HG03439 (cell line): ENCODE data around the gene BNIP2.
"Not testable (repeated sequence)": the region's sequence is repeated elsewhere in the genome, so short reads cannot be mapped to it uniquely, and the experiment has no call there.

Source experiments
- ATAC-seq: cut with Tn5 transposase; IDR thresholded peaks from one replicate; pipeline ENCODE4 v1.9.1; 2021; ENCODE audit warnings: mild to moderate bottlenecking, moderate library complexity; ENCODE audit not compliant: unreplicated experiment

The BNIP2 gene

DNA sequence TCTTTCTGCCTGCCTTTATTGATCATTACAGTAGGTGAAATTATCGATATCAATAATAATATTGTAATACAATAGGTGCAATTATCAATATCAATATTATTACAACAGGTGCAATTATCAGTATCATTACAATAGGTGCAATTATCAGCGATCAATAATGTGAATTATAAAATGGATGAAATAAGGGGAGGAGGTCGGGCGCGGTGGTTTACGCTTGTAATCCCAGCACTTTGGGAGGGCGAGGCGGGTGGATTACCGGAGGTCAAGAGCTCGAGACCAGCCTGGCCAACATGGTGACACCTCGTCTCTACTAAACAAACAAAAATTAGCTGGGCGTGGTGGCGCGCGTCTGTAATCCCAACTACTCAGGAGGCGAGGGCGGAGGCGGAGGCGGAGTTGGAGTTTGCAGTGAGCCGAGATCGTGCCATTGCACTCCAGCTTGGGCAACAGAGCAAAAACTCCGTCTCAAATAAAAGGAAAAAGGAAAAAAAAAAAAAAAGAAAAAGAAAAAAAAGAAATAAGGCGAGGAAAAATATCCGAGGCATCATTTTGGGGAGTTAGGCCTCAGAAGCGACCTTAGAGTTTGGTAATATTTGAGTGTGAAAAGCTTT, 611 bp upstream of the BNIP2 start:
- no peak for ATAC-seq

GRCh38 chr15:59688423-59688781, 718 bp downstream of the BNIP2 start:
- no peak for ATAC-seq

DNA sequence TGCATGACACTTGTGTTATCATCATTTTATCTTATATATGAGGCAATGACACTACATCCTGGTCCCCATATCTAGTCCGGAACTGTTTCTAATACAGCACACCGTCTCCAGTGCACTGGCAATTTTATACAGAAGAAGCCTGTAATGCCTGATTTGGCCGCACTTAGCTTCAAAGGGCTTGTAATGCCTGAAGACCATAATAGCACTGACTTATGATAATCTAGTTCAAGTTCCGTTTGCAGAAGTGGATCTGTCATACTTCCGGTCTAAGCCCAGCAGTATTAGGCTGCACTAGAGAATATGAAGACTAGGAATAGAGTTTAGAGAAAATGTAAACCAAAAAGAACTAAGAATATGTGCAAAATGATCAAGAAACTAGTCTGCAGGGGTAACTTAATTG, 1.3 kb downstream of the BNIP2 start:
- ATAC-seq = no peak

DNA sequence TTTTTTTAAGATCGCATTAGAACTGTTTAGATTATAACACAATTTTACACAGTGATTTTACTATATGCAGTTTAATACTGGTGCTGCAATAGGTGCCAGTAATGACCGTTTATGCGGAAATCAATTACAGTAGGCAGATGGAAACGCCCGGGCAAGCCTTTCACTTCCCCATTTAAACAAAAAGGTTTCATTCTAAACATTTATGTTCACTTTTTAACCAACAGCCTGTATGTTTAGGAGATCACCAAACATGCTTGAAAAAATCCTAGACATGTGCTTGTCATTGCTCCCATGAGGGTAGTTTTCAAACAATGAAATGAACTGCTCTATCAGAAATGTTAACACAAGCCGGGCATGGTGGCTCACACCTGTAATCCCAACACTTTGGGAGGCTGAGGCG, 2.7 kb downstream of the BNIP2 start:
- ATAC-seq = no peak

- ATAC-seq = no peak
Observed at GRCh38 chr15:59685737-59686297, 3.3 kb downstream of the BNIP2 start.

- ATAC-seq = no peak
Observed at GRCh38 chr15:59680870-59681269, 8.2 kb downstream of the BNIP2 start.

- no peak for ATAC-seq
Observed at GRCh38 chr15:59680346-59680745, 8.8 kb downstream of the BNIP2 start.

GRCh38 chr15:59678620-59679019, 10.5 kb downstream of the BNIP2 start:
- no peak for ATAC-seq

DNA sequence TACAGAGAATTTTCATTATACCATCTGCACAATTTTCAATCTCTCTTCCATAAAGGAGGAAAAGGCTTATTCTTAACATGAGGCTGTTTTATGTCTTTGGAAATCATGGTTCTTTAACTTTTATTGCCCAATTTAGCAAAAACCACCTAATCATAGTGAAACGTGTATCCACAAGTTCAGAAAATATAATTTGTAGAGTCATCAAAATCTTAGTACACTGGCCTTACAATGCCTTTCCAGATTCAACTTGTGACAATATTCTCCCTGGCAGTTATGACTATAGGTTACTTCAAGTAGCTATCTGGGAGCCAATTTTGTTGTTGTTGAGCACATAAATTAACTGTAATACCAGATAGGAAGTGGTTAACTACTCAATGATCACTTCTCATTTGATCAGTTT, 10.9 kb downstream of the BNIP2 start:
- no peak for ATAC-seq

GRCh38 chr15:59676565-59676964, 12.6 kb downstream of the BNIP2 start:
- no peak for ATAC-seq

GRCh38 chr15:59674361-59674877, 14.7 kb downstream of the BNIP2 start:
- ATAC-seq = no peak

DNA sequence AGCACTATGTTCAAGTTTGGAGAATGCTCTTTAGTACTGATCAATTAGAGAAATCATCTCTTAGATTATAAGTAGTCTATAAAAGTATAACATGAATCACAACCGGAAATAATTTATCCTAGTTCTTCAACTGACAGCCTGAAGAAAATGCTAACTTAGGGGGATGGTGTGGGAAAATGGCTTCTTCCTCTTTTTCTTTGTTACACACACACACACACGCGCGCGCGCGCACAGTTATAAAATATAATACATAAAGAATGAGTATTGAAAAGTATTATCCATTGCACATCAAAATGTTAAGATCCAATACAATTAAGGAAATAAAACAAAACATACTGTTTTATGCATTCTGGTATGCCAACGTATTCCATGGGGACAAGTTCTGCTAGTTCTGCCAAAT, 20.6 kb downstream of the BNIP2 start:
- no peak for ATAC-seq

GRCh38 chr15:59662260-59662659, 26.9 kb downstream of the BNIP2 start:
- no peak for ATAC-seq

DNA sequence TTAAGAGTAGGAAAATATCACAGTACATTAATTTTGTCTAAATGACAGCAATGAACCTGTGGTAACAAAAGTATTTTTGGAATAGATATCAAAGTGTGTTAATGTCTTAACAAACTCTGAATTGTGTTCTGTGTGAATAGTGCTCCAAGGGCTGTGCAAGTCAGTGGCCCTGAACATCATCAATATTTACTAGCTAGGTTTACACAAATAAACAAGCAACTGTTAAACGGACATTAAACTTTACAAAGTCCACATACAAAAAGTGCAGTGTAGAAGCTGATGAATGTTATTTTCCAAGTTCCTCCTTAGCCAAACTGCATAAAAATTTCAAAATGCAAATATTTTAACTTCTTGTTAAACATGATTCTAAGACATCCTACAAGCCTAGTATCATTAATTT, 29.8 kb downstream of the BNIP2 start:
- no peak for ATAC-seq

- peak; percentile 13 for ATAC-seq
Observed at GRCh38 chr15:59657635-59658125, 31.4 kb downstream of the BNIP2 start.

GRCh38 chr15:59656897-59657634, 32.1 kb downstream of the BNIP2 start, which contains the start of gene GTF2A2:
Gene GTF2A2 (minus strand): TSS chr15:59657515. CDS start chr15:59652277, 5,238 bp downstream.
- ATAC-seq = peak; percentile 98

GRCh38 chr15:59654046-59654445, 35.1 kb downstream of the BNIP2 start:
- ATAC-seq = no peak

- no peak for ATAC-seq
Observed at GRCh38 chr15:59649603-59650002, 39.5 kb downstream of the BNIP2 start.

DNA sequence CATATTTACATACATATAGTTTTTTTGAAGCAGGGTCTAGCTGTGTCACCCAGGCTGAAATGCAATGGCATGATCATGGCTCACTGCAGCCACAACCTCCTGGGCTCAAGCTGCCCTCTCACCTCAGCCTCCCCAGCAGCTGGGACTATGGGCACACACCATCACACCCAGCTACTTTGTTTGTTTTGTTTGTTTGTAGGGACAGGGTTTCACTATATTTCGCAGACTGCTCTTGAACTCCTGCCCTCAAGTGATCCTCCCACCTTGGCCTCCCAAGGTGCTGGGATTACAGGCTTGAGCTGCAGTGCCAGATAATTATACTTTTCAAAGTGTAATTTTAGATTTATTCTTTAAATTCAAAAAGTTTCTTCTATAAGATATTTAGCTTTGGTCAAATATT, 42.0 kb downstream of the BNIP2 start:
- ATAC-seq = no peak

DNA sequence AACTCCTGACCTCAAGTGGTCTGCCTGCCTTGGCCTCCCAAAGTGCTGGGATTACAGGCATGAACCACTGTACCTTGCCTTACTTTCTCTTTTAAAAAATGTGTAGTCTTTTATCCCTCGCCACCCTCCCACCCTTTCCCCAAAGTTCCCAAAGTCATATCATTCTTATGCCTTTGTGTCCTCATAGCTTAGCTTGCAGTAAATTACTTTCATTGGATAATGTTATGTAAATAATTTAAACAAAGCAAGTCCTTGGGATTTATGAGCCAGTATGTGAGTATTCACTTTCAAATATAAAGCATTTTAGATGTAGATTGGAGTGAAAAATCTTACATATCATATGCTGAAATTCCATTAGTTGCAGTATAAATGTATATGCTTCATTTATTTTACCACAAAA, 42.8 kb downstream of the BNIP2 start:
- no peak for ATAC-seq

GRCh38 chr15:59645812-59646211, 43.3 kb downstream of the BNIP2 start:
- not testable (repeated sequence) for ATAC-seq

- no peak for ATAC-seq
Observed at GRCh38 chr15:59644756-59645155, 44.4 kb downstream of the BNIP2 start.
